ENCODE results near the gene LAMA2.

Gene LAMA2

DNA sequence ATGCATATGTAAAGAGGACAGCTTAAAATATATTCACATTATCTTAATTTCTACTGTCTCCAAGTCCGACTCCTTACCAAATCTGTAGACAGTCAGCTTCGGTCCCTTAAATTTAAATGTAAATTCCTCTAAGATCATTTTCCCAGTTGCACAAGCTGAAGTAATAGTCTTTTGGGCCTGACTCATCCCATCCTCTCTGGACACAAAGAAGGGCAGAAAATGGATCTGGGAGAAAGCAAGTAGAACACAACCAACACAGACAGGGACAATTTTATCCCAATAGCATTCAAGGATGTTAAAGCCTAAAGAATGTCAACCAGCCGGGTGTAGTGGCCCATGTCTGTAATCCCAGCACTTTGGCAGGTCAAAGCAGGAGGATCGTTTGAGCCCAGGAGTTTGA lies 598.8 kb downstream of the LAMA2 start:
- TF ChIP-seq USF1 (IDR thresholded peaks at IDR 0.05), result no peak
- TF ChIP-seq FOXM1 (IDR thresholded peaks at IDR 0.05; ENCODE audit: borderline replicate concordance, low read depth), result no peak
- no peak for TF ChIP-seq TAF1 (IDR thresholded peaks at IDR 0.05; ENCODE audit: low read depth)
- no peak for TF ChIP-seq CEBPB (IDR thresholded peaks at IDR 0.05)
- TF ChIP-seq NFIC (IDR thresholded peaks at IDR 0.05), result no peak
- no peak for TF ChIP-seq RAD21 (IDR thresholded peaks at IDR 0.05; ENCODE audit: low read depth)
- TF ChIP-seq, protein P1, sequence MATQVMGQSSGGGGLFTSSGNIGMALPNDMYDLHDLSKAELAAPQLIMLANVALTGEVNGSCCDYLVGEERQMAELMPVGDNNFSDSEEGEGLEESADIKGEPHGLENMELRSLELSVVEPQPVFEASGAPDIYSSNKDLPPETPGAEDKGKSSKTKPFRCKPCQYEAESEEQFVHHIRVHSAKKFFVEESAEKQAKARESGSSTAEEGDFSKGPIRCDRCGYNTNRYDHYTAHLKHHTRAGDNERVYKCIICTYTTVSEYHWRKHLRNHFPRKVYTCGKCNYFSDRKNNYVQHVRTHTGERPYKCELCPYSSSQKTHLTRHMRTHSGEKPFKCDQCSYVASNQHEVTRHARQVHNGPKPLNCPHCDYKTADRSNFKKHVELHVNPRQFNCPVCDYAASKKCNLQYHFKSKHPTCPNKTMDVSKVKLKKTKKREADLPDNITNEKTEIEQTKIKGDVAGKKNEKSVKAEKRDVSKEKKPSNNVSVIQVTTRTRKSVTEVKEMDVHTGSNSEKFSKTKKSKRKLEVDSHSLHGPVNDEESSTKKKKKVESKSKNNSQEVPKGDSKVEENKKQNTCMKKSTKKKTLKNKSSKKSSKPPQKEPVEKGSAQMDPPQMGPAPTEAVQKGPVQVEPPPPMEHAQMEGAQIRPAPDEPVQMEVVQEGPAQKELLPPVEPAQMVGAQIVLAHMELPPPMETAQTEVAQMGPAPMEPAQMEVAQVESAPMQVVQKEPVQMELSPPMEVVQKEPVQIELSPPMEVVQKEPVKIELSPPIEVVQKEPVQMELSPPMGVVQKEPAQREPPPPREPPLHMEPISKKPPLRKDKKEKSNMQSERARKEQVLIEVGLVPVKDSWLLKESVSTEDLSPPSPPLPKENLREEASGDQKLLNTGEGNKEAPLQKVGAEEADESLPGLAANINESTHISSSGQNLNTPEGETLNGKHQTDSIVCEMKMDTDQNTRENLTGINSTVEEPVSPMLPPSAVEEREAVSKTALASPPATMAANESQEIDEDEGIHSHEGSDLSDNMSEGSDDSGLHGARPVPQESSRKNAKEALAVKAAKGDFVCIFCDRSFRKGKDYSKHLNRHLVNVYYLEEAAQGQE (IDR thresholded peaks at IDR 0.05; ENCODE audit: low read depth), result no peak
- TF ChIP-seq EGR1 (IDR thresholded peaks at IDR 0.05), result no peak
- no peak for TF ChIP-seq TCF12 (IDR thresholded peaks at IDR 0.05; ENCODE audit: low read depth)
- no peak for TF ChIP-seq YY1 (IDR thresholded peaks at IDR 0.05; ENCODE audit: low read depth)
- no peak for TF ChIP-seq TEAD4 (IDR thresholded peaks at IDR 0.05)
- TF ChIP-seq EP300 (IDR thresholded peaks at IDR 0.05; ENCODE audit: borderline replicate concordance), result no peak
- TF ChIP-seq, protein P2, sequence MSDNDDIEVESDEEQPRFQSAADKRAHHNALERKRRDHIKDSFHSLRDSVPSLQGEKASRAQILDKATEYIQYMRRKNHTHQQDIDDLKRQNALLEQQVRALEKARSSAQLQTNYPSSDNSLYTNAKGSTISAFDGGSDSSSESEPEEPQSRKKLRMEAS (IDR thresholded peaks at IDR 0.05), result no peak
- no peak for TF ChIP-seq ZBTB7A (IDR thresholded peaks at IDR 0.05; ENCODE audit: low read depth)
- no peak for TF ChIP-seq CREB1 (IDR thresholded peaks at IDR 0.05; ENCODE audit: low read depth)

DNA sequence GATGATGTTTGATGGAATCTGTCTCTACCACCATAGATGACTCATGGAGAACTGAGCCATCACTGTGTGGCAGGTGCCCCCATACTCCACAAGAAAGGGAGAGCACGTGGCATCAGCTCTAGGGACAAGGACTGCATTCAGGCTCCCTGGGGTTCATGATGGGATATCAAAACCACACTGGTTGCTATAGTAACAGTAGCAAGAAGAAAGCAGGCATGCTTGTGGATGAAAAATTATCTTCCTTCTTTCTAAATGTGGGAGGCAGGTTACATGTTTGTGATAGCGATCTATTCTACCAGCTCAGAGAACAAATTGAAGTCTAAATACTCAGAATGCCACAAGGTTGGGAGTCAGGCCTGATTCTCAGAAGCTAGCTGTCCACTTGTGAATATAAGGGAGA lies 602.8 kb downstream of the LAMA2 start:
- TF ChIP-seq FOXM1 (IDR thresholded peaks at IDR 0.05; ENCODE audit: borderline replicate concordance, low read depth) (no peak), YY1 (IDR thresholded peaks at IDR 0.05; ENCODE audit: low read depth) (no peak), EGR1 (IDR thresholded peaks at IDR 0.05) (no peak), USF1 (IDR thresholded peaks at IDR 0.05) (no peak), EP300 (IDR thresholded peaks at IDR 0.05; ENCODE audit: borderline replicate concordance) (no peak), CREB1 (IDR thresholded peaks at IDR 0.05; ENCODE audit: low read depth) (no peak), TAF1 (IDR thresholded peaks at IDR 0.05; ENCODE audit: low read depth) (no peak)
- TF ChIP-seq, protein P1 (IDR thresholded peaks at IDR 0.05; ENCODE audit: low read depth), result no peak

DNA sequence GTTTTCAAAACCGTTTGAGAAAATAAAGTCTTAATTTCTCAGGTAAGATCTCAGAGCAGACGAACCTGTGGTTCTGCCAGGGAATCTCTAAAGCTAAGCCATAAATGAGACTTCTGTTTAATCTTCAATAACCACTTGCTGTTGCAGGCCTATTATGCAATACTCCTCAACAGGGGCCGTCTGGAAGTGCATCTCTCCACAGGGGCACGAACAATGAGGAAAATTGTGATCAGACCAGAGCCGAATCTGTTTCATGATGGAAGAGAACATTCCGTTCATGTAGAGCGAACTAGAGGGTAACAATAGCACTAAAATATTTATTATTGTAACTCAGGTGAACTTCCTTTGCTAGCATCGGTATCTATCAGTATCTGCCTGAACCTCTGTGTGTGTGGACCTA lies 603.4 kb downstream of the LAMA2 start:
- TF ChIP-seq ZBTB7A (IDR thresholded peaks at IDR 0.05; ENCODE audit: low read depth), result no peak
- TF ChIP-seq, protein P2 (IDR thresholded peaks at IDR 0.05), result no peak
- TF ChIP-seq USF1 (IDR thresholded peaks at IDR 0.05), result no peak
- no peak for TF ChIP-seq NFIC (IDR thresholded peaks at IDR 0.05)
- no peak for TF ChIP-seq TAF1 (IDR thresholded peaks at IDR 0.05; ENCODE audit: low read depth)
- TF ChIP-seq EGR1 (IDR thresholded peaks at IDR 0.05), result no peak
- TF ChIP-seq EP300 (IDR thresholded peaks at IDR 0.05; ENCODE audit: borderline replicate concordance), result no peak
- TF ChIP-seq YY1 (IDR thresholded peaks at IDR 0.05; ENCODE audit: low read depth), result no peak
- no peak for TF ChIP-seq TCF12 (IDR thresholded peaks at IDR 0.05; ENCODE audit: low read depth)
- TF ChIP-seq RAD21 (IDR thresholded peaks at IDR 0.05; ENCODE audit: low read depth), result no peak
- TF ChIP-seq CREB1 (IDR thresholded peaks at IDR 0.05; ENCODE audit: low read depth), result no peak
- no peak for TF ChIP-seq CEBPB (IDR thresholded peaks at IDR 0.05)
- TF ChIP-seq, protein P1 (IDR thresholded peaks at IDR 0.05; ENCODE audit: low read depth), result no peak
- no peak for TF ChIP-seq FOXM1 (IDR thresholded peaks at IDR 0.05; ENCODE audit: borderline replicate concordance, low read depth)
- TF ChIP-seq TEAD4 (IDR thresholded peaks at IDR 0.05), result no peak

DNA sequence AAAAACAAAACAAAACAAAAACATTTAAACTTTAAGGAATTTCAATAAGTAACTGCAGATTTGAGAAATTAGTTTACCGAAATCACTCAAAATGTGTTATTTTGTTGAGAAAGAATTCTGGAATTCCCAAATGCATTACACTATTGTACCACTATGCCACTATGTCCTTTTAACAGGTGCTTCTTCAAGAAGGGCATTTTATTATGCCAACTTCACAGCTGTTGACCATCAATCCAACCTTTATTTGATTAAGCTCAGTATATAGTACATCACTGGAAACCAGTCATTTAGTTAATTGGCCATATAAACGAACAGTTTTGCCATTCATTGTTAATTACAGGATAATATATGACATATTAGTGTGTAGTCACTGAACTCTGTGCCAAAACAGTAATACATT lies 605.4 kb downstream of the LAMA2 start:
- TF ChIP-seq TCF12 (IDR thresholded peaks at IDR 0.05; ENCODE audit: low read depth), result no peak
- no peak for TF ChIP-seq EGR1 (IDR thresholded peaks at IDR 0.05)
- no peak for TF ChIP-seq RAD21 (IDR thresholded peaks at IDR 0.05; ENCODE audit: low read depth)
- TF ChIP-seq NFIC (IDR thresholded peaks at IDR 0.05), result no peak
- TF ChIP-seq ZBTB7A (IDR thresholded peaks at IDR 0.05; ENCODE audit: low read depth), result no peak
- no peak for TF ChIP-seq FOXM1 (IDR thresholded peaks at IDR 0.05; ENCODE audit: borderline replicate concordance, low read depth)
- TF ChIP-seq USF1 (IDR thresholded peaks at IDR 0.05), result no peak
- no peak for TF ChIP-seq CREB1 (IDR thresholded peaks at IDR 0.05; ENCODE audit: low read depth)
- TF ChIP-seq, protein P2 (IDR thresholded peaks at IDR 0.05), result no peak
- no peak for TF ChIP-seq EP300 (IDR thresholded peaks at IDR 0.05; ENCODE audit: borderline replicate concordance)
- TF ChIP-seq, protein P1 (IDR thresholded peaks at IDR 0.05; ENCODE audit: low read depth), result no peak
- TF ChIP-seq TAF1 (IDR thresholded peaks at IDR 0.05; ENCODE audit: low read depth), result no peak
- TF ChIP-seq CEBPB (IDR thresholded peaks at IDR 0.05), result no peak
- no peak for TF ChIP-seq YY1 (IDR thresholded peaks at IDR 0.05; ENCODE audit: low read depth)
- no peak for TF ChIP-seq TEAD4 (IDR thresholded peaks at IDR 0.05)
